ENCODE measurements around the gene SLC25A13. TPM values are rescaled to one million over a fixed set of nuclear protein-coding genes. Genes with fewer than 3 reads are reported as not detected.
A peak's percentile ranks its signal among the peaks of the same experiment; 100 is the strongest.

Gene SLC25A13
- total and polyA plus RNA-seq, 2 donors (not counting 1 experiment from before 2014, with no cell fraction given): 6.9 to 12.0 TPM

- no peaks in the 10 kb centered on the region for H3K79me2 ChIP-seq (ENCODE audit: control insufficient read depth, insufficient read depth, low read length)
- H3K9me3 ChIP-seq (ENCODE audit: control insufficient read depth, insufficient read depth, low read depth, low read length): no peaks in the 10 kb centered on the region
- no peak overlapping the region for H3K4me2 ChIP-seq (ENCODE audit: extremely low read depth, insufficient read depth, low read length)
- H3K36me3 ChIP-seq (ENCODE audit: control insufficient read depth, insufficient read depth, low read length): no peaks in the 10 kb centered on the region
- no peak overlapping the region for H3K27ac ChIP-seq (ENCODE audit: insufficient read depth, low read length)
- no peaks in the 10 kb centered on the region for H3K4me1 ChIP-seq (ENCODE audit: control insufficient read depth, extremely low read depth, insufficient read depth, low read length)
- peak in 1 of 2 donors; percentile 7 for DNase-seq (ENCODE audit: low read depth in 2 of 2)
- TF ChIP-seq CTCF (conservative IDR thresholded peaks at IDR 0.05 in 1 of 2, IDR thresholded peaks at IDR 0.05 in 1 of 2; ENCODE audit: low read depth in 1 of 2, low read length in 2 of 2) (no peak), EZH2 (IDR thresholded peaks at IDR 0.05; ENCODE audit: low read length, missing control alignments) (no peak)
- H3K9ac ChIP-seq (ENCODE audit: insufficient read depth, low read length): no peak overlapping the region
- H3K4me3 ChIP-seq (replicated peaks in 1 of 4; ENCODE audit: control extremely low read depth in 1 of 4, insufficient read depth in 1 of 4, low read depth in 3 of 4, low read length in 4 of 4): no peak overlapping the region
- H4K20me1 ChIP-seq (ENCODE audit: control insufficient read depth, extremely low read depth, insufficient read depth, low read length): no peaks in the 10 kb centered on the region
- H3K27me3 ChIP-seq (ENCODE audit: control insufficient read depth, insufficient read depth, low read length): no peaks in the 10 kb centered on the region
- no peak overlapping the region for H2AFZ ChIP-seq (ENCODE audit: low read length)
Observed at GRCh38 chr7:96179341-96179740, 142.6 kb downstream of the SLC25A13 start.

- Histone ChIP-seq H3K36me3 (ENCODE audit: control insufficient read depth, insufficient read depth, low read length) (no peaks in the 10 kb centered on the region), H3K4me1 (ENCODE audit: control insufficient read depth, extremely low read depth, insufficient read depth, low read length) (no peaks in the 10 kb centered on the region), H3K27me3 (ENCODE audit: control insufficient read depth, insufficient read depth, low read length) (no peaks in the 10 kb centered on the region), H3K9ac (ENCODE audit: insufficient read depth, low read length) (no peak overlapping the region), H3K4me2 (ENCODE audit: extremely low read depth, insufficient read depth, low read length) (no peak overlapping the region), H3K79me2 (ENCODE audit: control insufficient read depth, insufficient read depth, low read length) (no peaks in the 10 kb centered on the region), H3K27ac (ENCODE audit: insufficient read depth, low read length) (no peak overlapping the region), H3K9me3 (ENCODE audit: control insufficient read depth, insufficient read depth, low read depth, low read length) (no peaks in the 10 kb centered on the region), H3K4me3 (replicated peaks in 1 of 4; ENCODE audit: control extremely low read depth in 1 of 4, insufficient read depth in 1 of 4, low read depth in 3 of 4, low read length in 4 of 4) (no peak overlapping the region), H4K20me1 (ENCODE audit: control insufficient read depth, extremely low read depth, insufficient read depth, low read length) (no peaks in the 10 kb centered on the region), H2AFZ (ENCODE audit: low read length) (no peak overlapping the region)
- no peak for DNase-seq (ENCODE audit: low read depth in 2 of 2)
- no peak for TF ChIP-seq EZH2 (IDR thresholded peaks at IDR 0.05; ENCODE audit: low read length, missing control alignments)
- TF ChIP-seq CTCF (conservative IDR thresholded peaks at IDR 0.05 in 1 of 2, IDR thresholded peaks at IDR 0.05 in 1 of 2; ENCODE audit: low read depth in 1 of 2, low read length in 2 of 2): no peak
Observed at GRCh38 chr7:96178581-96178980, 143.3 kb downstream of the SLC25A13 start.

- Histone ChIP-seq H3K4me3 (replicated peaks in 1 of 4; ENCODE audit: control extremely low read depth in 1 of 4, insufficient read depth in 1 of 4, low read depth in 3 of 4, low read length in 4 of 4) (no peak overlapping the region), H3K9me3 (ENCODE audit: control insufficient read depth, insufficient read depth, low read depth, low read length) (no peaks in the 10 kb centered on the region), H3K9ac (ENCODE audit: insufficient read depth, low read length) (no peak overlapping the region), H3K79me2 (ENCODE audit: control insufficient read depth, insufficient read depth, low read length) (no peaks in the 10 kb centered on the region), H3K4me1 (ENCODE audit: control insufficient read depth, extremely low read depth, insufficient read depth, low read length) (no peaks in the 10 kb centered on the region), H3K27ac (ENCODE audit: insufficient read depth, low read length) (no peak overlapping the region), H3K27me3 (ENCODE audit: control insufficient read depth, insufficient read depth, low read length) (no peaks in the 10 kb centered on the region), H3K36me3 (ENCODE audit: control insufficient read depth, insufficient read depth, low read length) (no peaks in the 10 kb centered on the region), H4K20me1 (ENCODE audit: control insufficient read depth, extremely low read depth, insufficient read depth, low read length) (no peaks in the 10 kb centered on the region), H2AFZ (ENCODE audit: low read length) (no peak overlapping the region), H3K4me2 (ENCODE audit: extremely low read depth, insufficient read depth, low read length) (no peak overlapping the region)
- TF ChIP-seq EZH2 (IDR thresholded peaks at IDR 0.05; ENCODE audit: low read length, missing control alignments): no peak
- no peak for TF ChIP-seq CTCF (conservative IDR thresholded peaks at IDR 0.05 in 1 of 2, IDR thresholded peaks at IDR 0.05 in 1 of 2; ENCODE audit: low read depth in 1 of 2, low read length in 2 of 2)
- DNase-seq (ENCODE audit: low read depth in 2 of 2): no peak
Observed at GRCh38 chr7:96177353-96177752, 144.5 kb downstream of the SLC25A13 start.
